GM19328 (cell line): ENCODE measurements around the gene ANKS1B.
"Not testable (repeated sequence)": the region's sequence is repeated elsewhere in the genome, so short reads cannot be mapped to it uniquely, and the experiment has no call there.

Experiments used
- ATAC-seq: cut with Tn5 transposase; IDR thresholded peaks from one replicate; pipeline ENCODE4 v1.9.1; 2021; ENCODE audit warnings: mild to moderate bottlenecking, moderate library complexity; ENCODE audit not compliant: unreplicated experiment

The ANKS1B gene

GRCh38 chr12:99034201-99034600 lies 950.5 kb downstream of the ANKS1B start:
- ATAC-seq = not testable (repeated sequence)

GRCh38 chr12:99029511-99030271 lies 955.0 kb downstream of the ANKS1B start:
- ATAC-seq = no peak

GRCh38 chr12:99027461-99027860 lies 957.3 kb downstream of the ANKS1B start:
- ATAC-seq = no peak

- no peak for ATAC-seq
Observed at GRCh38 chr12:99027055-99027393, 957.7 kb downstream of the ANKS1B start.

GRCh38 chr12:99026332-99027054 lies 958.2 kb downstream of the ANKS1B start:
- ATAC-seq = no peak

- no peak for ATAC-seq
Observed at GRCh38 chr12:99024870-99025269, 959.9 kb downstream of the ANKS1B start.

- ATAC-seq = no peak
Observed at GRCh38 chr12:99024191-99024590, 960.5 kb downstream of the ANKS1B start.

GRCh38 chr12:99020871-99021270 lies 963.9 kb downstream of the ANKS1B start:
- no peak for ATAC-seq

- ATAC-seq = no peak
Observed at GRCh38 chr12:99019798-99020197, 964.9 kb downstream of the ANKS1B start.

GRCh38 chr12:99017971-99018370 lies 966.8 kb downstream of the ANKS1B start:
- no peak for ATAC-seq

- ATAC-seq = no peak
Observed at GRCh38 chr12:99009654-99010296, 975.0 kb downstream of the ANKS1B start.

GRCh38 chr12:99005601-99006000 lies 979.1 kb downstream of the ANKS1B start:
- ATAC-seq = no peak

- ATAC-seq = no peak
Observed at GRCh38 chr12:99004799-99005466, 979.8 kb downstream of the ANKS1B start.

GRCh38 chr12:99002731-99003130 lies 982.0 kb downstream of the ANKS1B start:
- no peak for ATAC-seq

GRCh38 chr12:99002156-99002555 lies 982.6 kb downstream of the ANKS1B start:
- no peak for ATAC-seq

- ATAC-seq = no peak
Observed at GRCh38 chr12:98999559-98999958, 985.2 kb downstream of the ANKS1B start.

GRCh38 chr12:98998697-98999299 lies 985.9 kb downstream of the ANKS1B start:
- ATAC-seq = no peak

GRCh38 chr12:98997899-98998298 lies 986.8 kb downstream of the ANKS1B start:
- no peak for ATAC-seq

- ATAC-seq = no peak
Observed at GRCh38 chr12:98990648-98991047, 994.1 kb downstream of the ANKS1B start.

GRCh38 chr12:98985156-98985555 lies 999.6 kb downstream of the ANKS1B start:
- no peak for ATAC-seq

- ATAC-seq = no peak
Observed at GRCh38 chr12:98983647-98984046, 1001.1 kb downstream of the ANKS1B start.
